K562 (cell line): ENCODE measurements around the gene OR6P1. TPM values are rescaled to one million over a fixed set of nuclear protein-coding genes. Genes with fewer than 3 reads are reported as not detected.

Experiments used
- ATAC-seq: fragments of 200-7000 bp; cut with Tn5 transposase; 3 replicates; pipeline ENCODE4 v1.9.1; 2020; ENCODE audit warnings: moderate library complexity
- BruUV-seq: library from RNA; stranded (reverse); fragments of 400-500 nt; replicated peaks from 2 replicates; lab custom pipeline; 2021; lab: Mats Ljungman, UMichigan
- CTCF ChIA-PET: fragments of 300-600 bp; formaldehyde crosslinking; extraction: SDS; loops from one replicate; lab custom pipeline; 2021; ENCODE audit warnings: low intra/inter-chr PET ratio; lab: Yijun Ruan, JAX
- POLR2A ChIA-PET: fragments of 300-600, 350-650 bp; sonication (Branson Sonifier 250); formaldehyde crosslinking; extraction: SDS; loops from one replicate; lab custom pipeline; 2021; ENCODE audit warnings: antibody characterized with exemption, inconsistent platforms; lab: Yijun Ruan, JAX
- DNase-seq, 4 experiments: peaks; one replicate each; pipeline versions ENCODE4 v3.0.0 to v3.0.0-alpha.2; 2011 to 2018; ENCODE audit warnings: low spot score in 3 of 4, mixed read lengths in 3 of 4; ENCODE audit errors: extremely low read depth in 1 of 4
- FAIRE-seq: peaks from 2 replicates; lab custom pipeline; 2011; peaks lifted over from hg19 to GRCh38; lab: Jason Lieb, UNC
- H2AFZ ChIP-seq: 2 replicates; pipeline ENCODE4 v1.6.0; 2011; ENCODE audit warnings: low read depth, low read length, control low read depth, inconsistent platforms
- H3K27ac ChIP-seq: fragments of 200-600 bp; 3 replicates; pipeline ENCODE4 v1.8.0; 2011; ENCODE audit warnings: low read depth, mild to moderate bottlenecking, control low read depth, inconsistent platforms, low read length, moderate library complexity, mixed read lengths; ENCODE audit errors: extremely low read depth
- H3K27me3 ChIP-seq, 2 experiments: fragments of 300-600 bp in 1 of 2; 2 replicates in 1 of 2; 3 replicates in 1 of 2; pipeline versions ENCODE4 v1.6.0 to v1.8.0; 2011; ENCODE audit warnings: inconsistent platforms in 2 of 2, low read length in 2 of 2, mild to moderate bottlenecking in 1 of 2, mixed read lengths in 1 of 2, moderate library complexity in 1 of 2; ENCODE audit not compliant: control insufficient read depth in 2 of 2, insufficient read depth in 2 of 2
- H3K36me3 ChIP-seq: fragments of 300-600 bp; 3 replicates; pipeline ENCODE4 v1.8.0; 2011; ENCODE audit warnings: mild to moderate bottlenecking, low read length, inconsistent platforms; ENCODE audit not compliant: control insufficient read depth, insufficient read depth
- H3K4me1 ChIP-seq, 2 experiments: fragments of 200-600 bp in 1 of 2; replicated peaks in 1 of 2; 2 replicates in 1 of 2; 3 replicates in 1 of 2; pipeline versions ENCODE4 v1.5.1 to v1.8.0; 2011; ENCODE audit warnings: inconsistent platforms in 2 of 2, low read length in 2 of 2, mild to moderate bottlenecking in 1 of 2, mixed read lengths in 1 of 2, moderate library complexity in 1 of 2; ENCODE audit not compliant: control insufficient read depth in 2 of 2, insufficient read depth in 2 of 2
- H3K4me2 ChIP-seq: 2 replicates; pipeline ENCODE4 v1.6.1; 2011; ENCODE audit warnings: low read length, control low read depth, inconsistent platforms, mixed read lengths; ENCODE audit not compliant: insufficient read depth
- H3K4me3 ChIP-seq: fragments of 200-600 bp; sonication (generic), shearing (Covaris generic); 2 replicates; pipeline ENCODE4 v1.5.1; 2016; ENCODE audit warnings: control low read depth, inconsistent platforms
- H3K79me2 ChIP-seq: fragments of 200-600 bp; 3 replicates; pipeline ENCODE4 v1.8.0; 2011; ENCODE audit warnings: low read length, inconsistent platforms; ENCODE audit not compliant: control insufficient read depth, insufficient read depth
- H3K9ac ChIP-seq, 2 experiments: 2 replicates each; pipeline versions ENCODE4 v1.6.0 to v1.6.1; 2011; ENCODE audit warnings: low read depth in 2 of 2, low read length in 2 of 2, control low read depth in 1 of 2, inconsistent platforms in 1 of 2, mild to moderate bottlenecking in 1 of 2, mixed read lengths in 1 of 2; ENCODE audit not compliant: insufficient read depth in 1 of 2
- H3K9me1 ChIP-seq: one replicate; pipeline ENCODE4 v1.6.0; 2011; ENCODE audit warnings: inconsistent platforms, mild to moderate bottlenecking, low read length, moderate library complexity; ENCODE audit not compliant: control insufficient read depth, insufficient read depth
- H3K9me3 ChIP-seq: replicated peaks from 2 replicates; pipeline ENCODE4 v1.5.1; 2011; ENCODE audit warnings: low read depth, low read length, inconsistent platforms; ENCODE audit not compliant: control insufficient read depth, insufficient read depth
- H4K20me1 ChIP-seq: replicated peaks from 2 replicates; pipeline ENCODE4 v1.6.1; 2011; ENCODE audit warnings: low read length, inconsistent platforms, mixed read lengths; ENCODE audit not compliant: control insufficient read depth, insufficient read depth
- ELF4 ChIP-seq: fragments of 450-650 bp; formaldehyde crosslinking; IDR thresholded peaks from 2 replicates; pipeline ENCODE4 v1.4.0; 2022; ENCODE audit warnings: missing genetic modification characterization
- KLF6 ChIP-seq: fragments of 250-450 bp; sonication (Bioruptor Pico); IDR thresholded peaks from 2 replicates; pipeline ENCODE4 v1.4.0; 2020; ENCODE audit warnings: mild to moderate bottlenecking, moderate library complexity, borderline replicate concordance
- MAFG ChIP-seq: fragments of 450-650 bp; conservative IDR thresholded peaks from 2 replicates; pipeline ENCODE4 v1.6.1; 2016; ENCODE audit warnings: missing genetic modification characterization, missing compliant biosample characterization
- ZBTB9 ChIP-seq: fragments of 450-650 bp; formaldehyde crosslinking; IDR thresholded peaks from 2 replicates; pipeline ENCODE4 v1.4.0; 2020; ENCODE audit warnings: mild to moderate bottlenecking, moderate library complexity
- ZNF316 ChIP-seq: fragments of 450-650 bp; IDR thresholded peaks from 2 replicates; pipeline ENCODE4 v1.6.1; 2016
- WGBS: fragments of 100-300 bp; shearing (Covaris generic); methylation state at CpG from one replicate; pipeline ENCODE4 v1.1.6; 2016; ENCODE audit warnings: low coverage, mixed read lengths; ENCODE audit not compliant: insufficient coverage; ENCODE audit errors: missing lambda C conversion rate; 5-methylcytosine and 5-hydroxymethylcytosine counted together
- in situ Hi-C: fragments of 300-500 bp; cut with MboI; formaldehyde crosslinking; loops from 4 replicates; pipeline ENCODE4 v1.15.0; 2018; ENCODE audit warnings: inconsistent platforms, mixed read lengths
- intact Hi-C: fragments of 100-400 bp; cut with micrococcal nuclease; formaldehyde crosslinking; loops from 2 replicates; pipeline ENCODE4 v1.14.2; 2022
- polyA plus RNA-seq, 8 experiments: library from polyadenylated mRNA; depleted of rRNA in 4 of 8; stranded (reverse) in 5 of 8; unstranded in 3 of 8; fragments of >200 nt; fragmentation: Nextera tagmentation in 2 of 8; fragmentation: Illumina TruSeq in 1 of 8; extraction: Ambion mirVana in 2 of 8; extraction: Trizol in 1 of 8; gene quantifications; 2 replicates each; pipeline versions ENCODE4 v1.2.1 to v1.2.3, GENCODE V29; 2011 to 2014; ENCODE audit warnings: inconsistent platforms in 1 of 8, missing spikeins in 1 of 8
- total RNA-seq, 7 experiments: library from RNA; depleted of rRNA in 6 of 7; stranded (reverse); fragments of >200 nt in 6 of 7; fragmentation: Illumina TruSeq in 2 of 7; extraction: Trizol in 2 of 7; gene quantifications; 2 replicates each; pipeline versions ENCODE4 v1.2.1 to v1.2.3, GENCODE V29; 2011 to 2021; ENCODE audit warnings: low replicate concordance in 1 of 7

The OR6P1 gene
- total and polyA plus RNA-seq, 9 of the 15 experiments (the other 6 are each of a cell fraction or from before 2014, with no cell fraction given), result not detected

GRCh38 chr1:158583962-158584361 lies 13.6 kb upstream of the OR6P1 start:
- CTCF ChIA-PET, result no interaction called here
- intact Hi-C loops, result no loop called here
- no peak for ATAC-seq
- no TSS peak for BruUV-seq
- H3K27ac ChIP-seq, result no peak overlapping the region
- no peaks in the 10 kb centered on the region for H3K9me1 ChIP-seq
- H2AFZ ChIP-seq, result no peak overlapping the region
- no peak for TF ChIP-seq ELF4 (CRISPR knock-in tag)
- TF ChIP-seq, all 486 proteins: peak for 0
- H4K20me1 ChIP-seq, result no peaks in the 10 kb centered on the region
- in situ Hi-C loops, result no loop called here
- POLR2A ChIA-PET, result interaction anchor here (1.1 kb wide), 1 partner anchor 10 kb away, joined by 3 read pairs; no protein-coding TSS in a partner anchor
- no peak overlapping the region for H3K4me3 ChIP-seq
- no peaks in the 10 kb centered on the region for H3K27me3 ChIP-seq
- no peaks in the 10 kb centered on the region for H3K36me3 ChIP-seq
- no peaks in the 10 kb centered on the region for H3K79me2 ChIP-seq
- no peak overlapping the region for H3K9ac ChIP-seq
- DNase-seq (no peak), FAIRE-seq (no peak)
- no peak overlapping the region for H3K4me2 ChIP-seq
- H3K4me1 ChIP-seq, result no peaks in the 10 kb centered on the region
- 0% methylated on average over 4 of the region's 4 CpGs for WGBS
- H3K9me3 ChIP-seq, result no peaks in the 10 kb centered on the region

- no peaks in the 10 kb centered on the region for H3K9me1 ChIP-seq
Measured at GRCh38 chr1:158579733-158580132, 9.4 kb upstream of the OR6P1 start, which contains the start of gene OR10X1. OR10X1 (minus strand) TSS chr1:158579899; CDS start chr1:158579899, 0 bp downstream.

More at GRCh38 chr1:158579733-158580132, 9.4 kb upstream of the OR6P1 start, which contains the start of gene OR10X1:
- 6% methylated on average over 1 of the region's 1 CpG for WGBS
- ATAC-seq (no peak), DNase-seq (no peak), FAIRE-seq (no peak)
- no TSS peak for BruUV-seq
- in situ Hi-C loops (no loop called here), intact Hi-C loops (no loop called here)
- Histone ChIP-seq H3K4me1 (no peaks in the 10 kb centered on the region), H3K4me2 (no peak within 1 kb of the TSS), H3K79me2 (no peaks in the 10 kb centered on the region), H3K36me3 (no peaks in the 10 kb centered on the region), H3K9ac (no peak within 1 kb of the TSS), H3K9me3 (no peaks in the 10 kb centered on the region), H4K20me1 (no peaks in the 10 kb centered on the region), H3K4me3 (no peak within 1 kb of the TSS), H3K27ac (no peak within 1 kb of the TSS), H3K27me3 (no peaks in the 10 kb centered on the region), H2AFZ (no peak within 1 kb of the TSS)
- POLR2A ChIA-PET, result no interaction called here
- TF ChIP-seq KLF6 (no peak), ZBTB9 (no peak), MAFG (tag) (0 out of 2 replicates have a peak, but pooled peaks have one; percentile 26), ZNF316 (peak; percentile 73)
- CTCF ChIA-PET, result no interaction called here
